SK-N-SH (cell line): ENCODE data around the gene C1orf35. TPM values are rescaled to one million over a fixed set of nuclear protein-coding genes. Genes with fewer than 3 reads are reported as not detected.

Source experiments
- CTCF ChIA-PET: fragments of 300-600, 350-600 bp; formaldehyde crosslinking; extraction: SDS; loops from one replicate; lab custom pipeline; 2021; lab: Yijun Ruan, JAX
- POLR2A ChIA-PET: fragments of 350-600 bp; sonication (Branson Sonifier 250); formaldehyde crosslinking; extraction: SDS; loops from one replicate; lab custom pipeline; 2020; ENCODE audit warnings: antibody characterized with exemption, inconsistent platforms; lab: Yijun Ruan, JAX
- DNase-seq: peaks from one replicate; pipeline ENCODE4 v3.0.0; 2012
- H2AFZ ChIP-seq: fragments of 200-600 bp; sonication (generic); 2 replicates; pipeline ENCODE4 v1.8.1; 2016; ENCODE audit warnings: antibody characterized with exemption, mild to moderate bottlenecking, low read depth
- H3F3A ChIP-seq: fragments of 200-600 bp; sonication (generic); replicated peaks from 2 replicates; pipeline ENCODE3; 2016; ENCODE audit warnings: antibody characterized with exemption, mild to moderate bottlenecking; ENCODE audit not compliant: insufficient read depth
- H3K27ac ChIP-seq, 2 experiments: fragments of 200-500 bp in 1 of 2; fragments of 200-600 bp in 1 of 2; sonication (Bioruptor generic) in 1 of 2; sonication (generic), shearing (Covaris generic) in 1 of 2; 2 replicates each; pipeline versions ENCODE4 v1.5.1 to v1.6.1; 2014 to 2016; ENCODE audit warnings: low read depth in 2 of 2, inconsistent platforms in 1 of 2, low read length in 1 of 2, mild to moderate bottlenecking in 1 of 2, mixed read lengths in 1 of 2
- H3K27me3 ChIP-seq: fragments of 200-600 bp; sonication (generic), shearing (Covaris generic); 2 replicates; pipeline ENCODE4 v1.6.1; 2016; ENCODE audit warnings: mixed run types; ENCODE audit not compliant: insufficient read depth
- H3K36me3 ChIP-seq, 2 experiments: fragments of 200-500 bp in 1 of 2; fragments of 200-600 bp in 1 of 2; sonication (Bioruptor generic) in 1 of 2; sonication (generic) in 1 of 2; replicated peaks in 1 of 2; 2 replicates each; pipeline versions ENCODE3 to v1.5.1; 2014 to 2016; ENCODE audit warnings: low read length in 1 of 2, mild to moderate bottlenecking in 1 of 2; ENCODE audit not compliant: insufficient read depth in 2 of 2, control insufficient read depth in 1 of 2
- H3K4me1 ChIP-seq, 2 experiments: fragments of 200-500 bp in 1 of 2; fragments of 200-600 bp in 1 of 2; sonication (Bioruptor generic) in 1 of 2; sonication (generic), shearing (Covaris generic) in 1 of 2; 2 replicates each; pipeline versions ENCODE4 v1.5.1 to v1.6.1; 2014 to 2016; ENCODE audit warnings: low read depth in 1 of 2, low read length in 1 of 2, mixed run types in 1 of 2; ENCODE audit not compliant: insufficient read depth in 2 of 2, control insufficient read depth in 1 of 2
- H3K4me2 ChIP-seq: fragments of 200-600 bp; sonication (generic), shearing (Covaris generic); 2 replicates; pipeline ENCODE4 v1.6.1; 2017; ENCODE audit warnings: mixed run types
- H3K4me3 ChIP-seq, 2 experiments: fragments of 200-500 bp in 1 of 2; fragments of 200-600 bp in 1 of 2; sonication (Bioruptor generic) in 1 of 2; sonication (generic), shearing (Covaris generic) in 1 of 2; 2 replicates each; pipeline versions ENCODE4 v1.5.1 to v1.8.1; 2014 to 2016; ENCODE audit warnings: low read depth in 2 of 2, inconsistent platforms in 1 of 2, low read length in 1 of 2, mild to moderate bottlenecking in 1 of 2, mixed read lengths in 1 of 2, moderate library complexity in 1 of 2
- H3K79me2 ChIP-seq: fragments of 200-600 bp; sonication (generic); 2 replicates; pipeline ENCODE4 v1.8.1; 2017; ENCODE audit warnings: mild to moderate bottlenecking; ENCODE audit not compliant: insufficient read depth
- H3K9ac ChIP-seq: fragments of 200-600 bp; sonication (generic); 2 replicates; pipeline ENCODE4 v1.6.1; 2017; ENCODE audit warnings: mixed run types
- H3K9me2 ChIP-seq: fragments of 200-600 bp; sonication (generic); 2 replicates; pipeline ENCODE4 v1.6.1; 2017; ENCODE audit warnings: mixed run types
- H3K9me3 ChIP-seq: fragments of 200-600 bp; sonication (generic); 2 replicates; pipeline ENCODE4 v1.6.1; 2017; ENCODE audit warnings: mixed run types, mild to moderate bottlenecking, moderate library complexity
- H4K20me1 ChIP-seq: fragments of 200-600 bp; sonication (generic); 2 replicates; pipeline ENCODE4 v1.6.1; 2017; ENCODE audit warnings: mild to moderate bottlenecking, mixed run types; ENCODE audit not compliant: insufficient read depth
- CHD2 ChIP-seq: fragments of 150-350 bp; IDR thresholded peaks from 2 replicates; pipeline ENCODE4 v1.6.1; 2018; ENCODE audit warnings: low read length; ENCODE audit not compliant: partially characterized antibody
- EZH2phosphoT487 ChIP-seq: fragments of 200-600 bp; sonication (generic); IDR thresholded peaks from 2 replicates; pipeline ENCODE4 v1.6.1; 2017; ENCODE audit warnings: low read depth, mixed run types, mild to moderate bottlenecking, antibody characterized with exemption, moderate library complexity, borderline replicate concordance
- FOSL2 ChIP-seq: IDR thresholded peaks from 2 replicates; pipeline ENCODE4 v1.4.0; 2012; ENCODE audit warnings: low read depth, mild to moderate bottlenecking, moderate library complexity, borderline replicate concordance
- FOXJ3 ChIP-seq: sonication (generic); formaldehyde crosslinking; IDR thresholded peaks from 2 replicates; pipeline ENCODE4 v1.5.1; 2020; ENCODE audit warnings: mild to moderate bottlenecking, missing genetic modification reagents
- FOXM1 ChIP-seq: IDR thresholded peaks from 2 replicates; pipeline ENCODE4 v1.4.0; 2012; ENCODE audit warnings: low read depth, mild to moderate bottlenecking
- JUND ChIP-seq: IDR thresholded peaks from 2 replicates; pipeline ENCODE4 v1.4.0; 2012
- MEF2A ChIP-seq: IDR thresholded peaks from 2 replicates; pipeline ENCODE4 v1.4.0; 2012; ENCODE audit warnings: low read depth, borderline replicate concordance
- NFIC ChIP-seq: IDR thresholded peaks from 2 replicates; pipeline ENCODE4 v1.4.0; 2012; ENCODE audit warnings: borderline replicate concordance
- RAD21 ChIP-seq: IDR thresholded peaks from 2 replicates; pipeline ENCODE4 v1.6.1; 2012; ENCODE audit warnings: mild to moderate bottlenecking, low read length
- RCOR1 ChIP-seq: fragments of 150-350 bp; IDR thresholded peaks from 2 replicates; pipeline ENCODE4 v1.6.1; 2017; ENCODE audit warnings: antibody characterized with exemption, low read length
- RXRA ChIP-seq: IDR thresholded peaks from 2 replicates; pipeline ENCODE4 v1.4.0; 2012; ENCODE audit warnings: low read depth, mild to moderate bottlenecking, borderline replicate concordance
- TAF1 ChIP-seq: IDR thresholded peaks from 2 replicates; pipeline ENCODE4 v1.6.1; 2012; ENCODE audit warnings: low read depth, mild to moderate bottlenecking, low read length, moderate library complexity, borderline replicate concordance
- TCF12 ChIP-seq: IDR thresholded peaks from 2 replicates; pipeline ENCODE4 v1.4.0; 2012
- TEAD4 ChIP-seq: IDR thresholded peaks from 2 replicates; pipeline ENCODE4 v1.4.0; 2012; ENCODE audit warnings: mild to moderate bottlenecking, borderline replicate concordance; ENCODE audit not compliant: insufficient read depth
- YY1 ChIP-seq: IDR thresholded peaks from 2 replicates; pipeline ENCODE4 v1.4.0; 2012; ENCODE audit warnings: low read depth, mild to moderate bottlenecking
- WGBS: methylation state at CpG from one replicate; pipeline ENCODE4 v1.1.6; 2017; ENCODE audit warnings: low lambda C conversion rate; 5-methylcytosine and 5-hydroxymethylcytosine counted together
- polyA plus RNA-seq, 3 experiments: library from polyadenylated mRNA; depleted of rRNA; stranded (reverse); fragments of >200 nt; gene quantifications; 2 replicates each; pipeline ENCODE4 v1.2.3, GENCODE V29; 2012
- TF ChIP-seq, protein P1 (sequence below): IDR thresholded peaks from 2 replicates; pipeline ENCODE4 v1.4.0; 2012; ENCODE audit warnings: low read depth, borderline replicate concordance
- TF ChIP-seq, protein P2 (sequence below): fragments of 200-600 bp; sonication (generic); IDR thresholded peaks from 2 replicates; pipeline ENCODE4 v1.6.1; 2017; ENCODE audit warnings: antibody characterized with exemption, mild to moderate bottlenecking, moderate library complexity
- TF ChIP-seq, protein P3 (sequence below): IDR thresholded peaks from 2 replicates; pipeline ENCODE4 v1.4.0; 2012; ENCODE audit warnings: low read depth
- TF ChIP-seq, protein P4 (sequence below): IDR thresholded peaks from 2 replicates; pipeline ENCODE4; 2012

The C1orf35 gene
- polyA plus RNA-seq, 1 of the 3 experiments (the other 2 are of a cell fraction): 42.9 TPM

DNA sequence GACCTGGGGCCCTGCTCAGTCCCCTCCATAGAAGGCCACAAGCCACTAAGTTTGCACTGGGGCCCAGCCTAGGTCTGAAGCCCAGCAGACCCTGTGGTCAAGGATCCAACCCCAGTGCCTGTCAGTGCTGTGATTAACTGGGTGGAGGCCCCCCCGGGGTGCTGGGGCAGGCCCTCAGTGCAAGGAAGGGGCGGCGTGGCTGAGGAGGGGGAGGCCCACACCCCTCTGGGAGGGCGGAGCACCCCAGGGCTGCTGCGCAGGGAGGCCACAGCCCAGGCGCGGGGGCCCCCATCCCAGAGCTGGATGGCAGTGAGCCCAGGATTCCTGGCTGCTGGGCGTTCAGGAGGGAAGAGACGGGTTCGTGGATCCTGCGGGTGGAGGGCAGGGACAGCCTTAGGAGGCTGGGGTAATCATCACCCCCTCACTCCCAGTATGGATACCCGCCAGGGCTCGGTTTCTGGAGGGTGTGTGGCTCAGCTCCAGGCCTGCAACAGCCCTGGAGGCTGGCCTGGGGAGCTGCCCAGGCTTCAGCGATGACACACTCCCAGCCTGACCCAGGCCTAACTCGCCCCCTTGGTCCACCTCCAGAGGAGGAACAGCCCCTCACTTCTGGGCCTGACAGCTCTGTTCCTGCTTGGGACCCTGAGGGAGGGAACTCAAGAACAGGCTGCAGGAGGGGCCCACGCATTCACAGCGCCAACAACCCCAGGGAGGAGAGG, 47.5 kb upstream of the C1orf35 start:
- Histone ChIP-seq H3K4me1 (peaks cover 0 to 12% of the 10 kb centered on the region in 2 experiments; a peak in 1 of 4 replicates), H3K79me2 (peaks cover 14% of the 10 kb centered on the region), H3K27me3 (no peaks in the 10 kb centered on the region), H3K9me3 (no peaks in the 10 kb centered on the region), H3K9ac (no peak overlapping the region), H3K4me2 (no peak overlapping the region), H3F3A (no peaks in the 10 kb centered on the region), H3K4me3 (no peak overlapping the region), H4K20me1 (peaks cover 20% of the 10 kb centered on the region), H3K9me2 (no peaks in the 10 kb centered on the region), H2AFZ (no peak overlapping the region), H3K36me3 (peaks cover 0 to 30% of the 10 kb centered on the region in 2 experiments)
- CTCF ChIA-PET: interaction anchor here (2.8 kb wide), 1 partner anchor 15 kb away, joined by 17 read pairs; the partner anchor contains the start of gene IBA57
- POLR2A ChIA-PET: interaction anchor here (1.3 kb wide), 1 partner anchor 15 kb away, joined by 3 read pairs; the partner anchor contains the start of gene IBA57
- 74% methylated on average over 3 of the region's 17 CpGs for WGBS
- DNase-seq: peak; percentile 44
- TF ChIP-seq TAF1: no peak
- TF ChIP-seq MEF2A: no peak
- TF ChIP-seq NFIC: no peak
- no peak for TF ChIP-seq FOXM1
- TF ChIP-seq RCOR1: no peak
- no peak for TF ChIP-seq EZH2phosphoT487
- TF ChIP-seq JUND: no peak
- TF ChIP-seq FOSL2: no peak
- TF ChIP-seq CHD2: no peak
- no peak for TF ChIP-seq RAD21
- no peak for TF ChIP-seq RXRA
- TF ChIP-seq, protein P1, sequence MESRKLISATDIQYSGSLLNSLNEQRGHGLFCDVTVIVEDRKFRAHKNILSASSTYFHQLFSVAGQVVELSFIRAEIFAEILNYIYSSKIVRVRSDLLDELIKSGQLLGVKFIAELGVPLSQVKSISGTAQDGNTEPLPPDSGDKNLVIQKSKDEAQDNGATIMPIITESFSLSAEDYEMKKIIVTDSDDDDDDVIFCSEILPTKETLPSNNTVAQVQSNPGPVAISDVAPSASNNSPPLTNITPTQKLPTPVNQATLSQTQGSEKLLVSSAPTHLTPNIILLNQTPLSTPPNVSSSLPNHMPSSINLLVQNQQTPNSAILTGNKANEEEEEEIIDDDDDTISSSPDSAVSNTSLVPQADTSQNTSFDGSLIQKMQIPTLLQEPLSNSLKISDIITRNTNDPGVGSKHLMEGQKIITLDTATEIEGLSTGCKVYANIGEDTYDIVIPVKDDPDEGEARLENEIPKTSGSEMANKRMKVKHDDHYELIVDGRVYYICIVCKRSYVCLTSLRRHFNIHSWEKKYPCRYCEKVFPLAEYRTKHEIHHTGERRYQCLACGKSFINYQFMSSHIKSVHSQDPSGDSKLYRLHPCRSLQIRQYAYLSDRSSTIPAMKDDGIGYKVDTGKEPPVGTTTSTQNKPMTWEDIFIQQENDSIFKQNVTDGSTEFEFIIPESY: no peak
- TF ChIP-seq TEAD4: no peak
- TF ChIP-seq FOXJ3 (CRISPR knock-in tag): no peak
- TF ChIP-seq, all 33 proteins: peak for 0
- H3K27ac ChIP-seq: no peak overlapping the region; a peak in 1 of 4 replicates

DNA sequence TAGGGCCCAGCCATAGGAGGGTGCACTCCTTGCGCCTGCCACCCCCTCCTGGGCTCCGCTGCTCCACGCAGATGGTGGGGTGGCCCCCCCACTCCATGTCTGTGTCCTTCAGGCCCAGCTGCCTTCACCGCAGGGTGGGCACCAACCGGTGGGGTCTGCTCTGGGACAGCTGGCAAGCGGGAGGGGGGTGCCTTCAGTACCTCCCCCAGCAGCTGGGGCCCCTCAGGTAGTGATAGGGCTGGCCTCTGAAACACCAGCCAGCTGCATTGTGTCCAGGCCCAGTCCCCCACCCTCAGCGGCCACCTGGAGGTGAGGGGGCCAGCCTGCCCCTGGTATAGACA, 47.0 kb upstream of the C1orf35 start:
- Histone ChIP-seq H3K27ac (peak overlapping the region in 1 of 2 experiments; percentile 4; a peak in 1 of 4 replicates), H3K4me3 (no peak overlapping the region), H3K9me2 (no peaks in the 10 kb centered on the region), H3K36me3 (peaks cover 0 to 35% of the 10 kb centered on the region in 2 experiments), H3K9me3 (no peaks in the 10 kb centered on the region), H3F3A (no peaks in the 10 kb centered on the region), H3K4me1 (peaks cover 0 to 12% of the 10 kb centered on the region in 2 experiments; a peak in 1 of 4 replicates), H2AFZ (no peak overlapping the region), H3K27me3 (no peaks in the 10 kb centered on the region), H3K9ac (no peak overlapping the region), H3K4me2 (no peak overlapping the region), H4K20me1 (peaks cover 26% of the 10 kb centered on the region), H3K79me2 (peaks cover 20% of the 10 kb centered on the region)
- peak; percentile 47 for DNase-seq
- POLR2A ChIA-PET: interaction anchor here (1.0 to 1.3 kb wide), 2 partner anchors 15 kb away, joined by 3 to 4 read pairs; partner anchors contain the start of gene IBA57
- 87% methylated on average over 3 of the region's 7 CpGs for WGBS
- CTCF ChIA-PET: interaction anchor here (2.8 kb wide), 1 partner anchor 15 kb away, joined by 17 read pairs; the partner anchor contains the start of gene IBA57
- TF ChIP-seq TCF12: no peak
- TF ChIP-seq NFIC: no peak
- TF ChIP-seq RCOR1: no peak
- TF ChIP-seq, protein P2, sequence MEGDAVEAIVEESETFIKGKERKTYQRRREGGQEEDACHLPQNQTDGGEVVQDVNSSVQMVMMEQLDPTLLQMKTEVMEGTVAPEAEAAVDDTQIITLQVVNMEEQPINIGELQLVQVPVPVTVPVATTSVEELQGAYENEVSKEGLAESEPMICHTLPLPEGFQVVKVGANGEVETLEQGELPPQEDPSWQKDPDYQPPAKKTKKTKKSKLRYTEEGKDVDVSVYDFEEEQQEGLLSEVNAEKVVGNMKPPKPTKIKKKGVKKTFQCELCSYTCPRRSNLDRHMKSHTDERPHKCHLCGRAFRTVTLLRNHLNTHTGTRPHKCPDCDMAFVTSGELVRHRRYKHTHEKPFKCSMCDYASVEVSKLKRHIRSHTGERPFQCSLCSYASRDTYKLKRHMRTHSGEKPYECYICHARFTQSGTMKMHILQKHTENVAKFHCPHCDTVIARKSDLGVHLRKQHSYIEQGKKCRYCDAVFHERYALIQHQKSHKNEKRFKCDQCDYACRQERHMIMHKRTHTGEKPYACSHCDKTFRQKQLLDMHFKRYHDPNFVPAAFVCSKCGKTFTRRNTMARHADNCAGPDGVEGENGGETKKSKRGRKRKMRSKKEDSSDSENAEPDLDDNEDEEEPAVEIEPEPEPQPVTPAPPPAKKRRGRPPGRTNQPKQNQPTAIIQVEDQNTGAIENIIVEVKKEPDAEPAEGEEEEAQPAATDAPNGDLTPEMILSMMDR: no peak
- no peak for TF ChIP-seq FOXM1
- no peak for TF ChIP-seq YY1
- TF ChIP-seq, protein P3, sequence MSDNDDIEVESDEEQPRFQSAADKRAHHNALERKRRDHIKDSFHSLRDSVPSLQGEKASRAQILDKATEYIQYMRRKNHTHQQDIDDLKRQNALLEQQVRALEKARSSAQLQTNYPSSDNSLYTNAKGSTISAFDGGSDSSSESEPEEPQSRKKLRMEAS: no peak
- TF ChIP-seq RXRA: no peak
- TF ChIP-seq, protein P4, sequence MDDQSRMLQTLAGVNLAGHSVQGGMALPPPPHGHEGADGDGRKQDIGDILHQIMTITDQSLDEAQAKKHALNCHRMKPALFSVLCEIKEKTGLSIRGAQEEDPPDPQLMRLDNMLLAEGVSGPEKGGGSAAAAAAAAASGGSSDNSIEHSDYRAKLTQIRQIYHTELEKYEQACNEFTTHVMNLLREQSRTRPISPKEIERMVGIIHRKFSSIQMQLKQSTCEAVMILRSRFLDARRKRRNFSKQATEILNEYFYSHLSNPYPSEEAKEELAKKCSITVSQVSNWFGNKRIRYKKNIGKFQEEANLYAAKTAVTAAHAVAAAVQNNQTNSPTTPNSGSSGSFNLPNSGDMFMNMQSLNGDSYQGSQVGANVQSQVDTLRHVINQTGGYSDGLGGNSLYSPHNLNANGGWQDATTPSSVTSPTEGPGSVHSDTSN: no peak
- TF ChIP-seq, protein P1: no peak
